K562 (cell line): ENCODE results near the gene GOLPH3. TPM values are rescaled to one million over a fixed set of nuclear protein-coding genes. Genes with fewer than 3 reads are reported as not detected.

Experiments used
- ATAC-seq: fragments of 200-7000 bp; cut with Tn5 transposase; 3 replicates; pipeline ENCODE4 v1.9.1; 2020; ENCODE audit warnings: moderate library complexity
- BruUV-seq: library from RNA; stranded (reverse); fragments of 400-500 nt; replicated peaks from 2 replicates; lab custom pipeline; 2021; lab: Mats Ljungman, UMichigan
- CTCF ChIA-PET: fragments of 300-600 bp; formaldehyde crosslinking; extraction: SDS; loops from one replicate; lab custom pipeline; 2021; ENCODE audit warnings: low intra/inter-chr PET ratio; lab: Yijun Ruan, JAX
- POLR2A ChIA-PET: fragments of 300-600, 350-650 bp; sonication (Branson Sonifier 250); formaldehyde crosslinking; extraction: SDS; loops from one replicate; lab custom pipeline; 2021; ENCODE audit warnings: antibody characterized with exemption, inconsistent platforms; lab: Yijun Ruan, JAX
- DNase-seq, 4 experiments: peaks; one replicate each; pipeline versions ENCODE4 v3.0.0 to v3.0.0-alpha.2; 2011 to 2018; ENCODE audit warnings: low spot score in 3 of 4, mixed read lengths in 3 of 4; ENCODE audit errors: extremely low read depth in 1 of 4
- FAIRE-seq: peaks from 2 replicates; lab custom pipeline; 2011; peaks lifted over from hg19 to GRCh38; lab: Jason Lieb, UNC
- H2AFZ ChIP-seq: 2 replicates; pipeline ENCODE4 v1.6.0; 2011; ENCODE audit warnings: low read depth, low read length, control low read depth, inconsistent platforms
- H3K27ac ChIP-seq: fragments of 200-600 bp; 3 replicates; pipeline ENCODE4 v1.8.0; 2011; ENCODE audit warnings: low read depth, mild to moderate bottlenecking, control low read depth, inconsistent platforms, low read length, moderate library complexity, mixed read lengths; ENCODE audit errors: extremely low read depth
- H3K27me3 ChIP-seq, 2 experiments: fragments of 300-600 bp in 1 of 2; 2 replicates in 1 of 2; 3 replicates in 1 of 2; pipeline versions ENCODE4 v1.6.0 to v1.8.0; 2011; ENCODE audit warnings: inconsistent platforms in 2 of 2, low read length in 2 of 2, mild to moderate bottlenecking in 1 of 2, mixed read lengths in 1 of 2, moderate library complexity in 1 of 2; ENCODE audit not compliant: control insufficient read depth in 2 of 2, insufficient read depth in 2 of 2
- H3K36me3 ChIP-seq: fragments of 300-600 bp; 3 replicates; pipeline ENCODE4 v1.8.0; 2011; ENCODE audit warnings: mild to moderate bottlenecking, low read length, inconsistent platforms; ENCODE audit not compliant: control insufficient read depth, insufficient read depth
- H3K4me1 ChIP-seq, 2 experiments: fragments of 200-600 bp in 1 of 2; replicated peaks in 1 of 2; 2 replicates in 1 of 2; 3 replicates in 1 of 2; pipeline versions ENCODE4 v1.5.1 to v1.8.0; 2011; ENCODE audit warnings: inconsistent platforms in 2 of 2, low read length in 2 of 2, mild to moderate bottlenecking in 1 of 2, mixed read lengths in 1 of 2, moderate library complexity in 1 of 2; ENCODE audit not compliant: control insufficient read depth in 2 of 2, insufficient read depth in 2 of 2
- H3K4me2 ChIP-seq: 2 replicates; pipeline ENCODE4 v1.6.1; 2011; ENCODE audit warnings: low read length, control low read depth, inconsistent platforms, mixed read lengths; ENCODE audit not compliant: insufficient read depth
- H3K4me3 ChIP-seq: fragments of 200-600 bp; sonication (generic), shearing (Covaris generic); 2 replicates; pipeline ENCODE4 v1.5.1; 2016; ENCODE audit warnings: control low read depth, inconsistent platforms
- H3K79me2 ChIP-seq: fragments of 200-600 bp; 3 replicates; pipeline ENCODE4 v1.8.0; 2011; ENCODE audit warnings: low read length, inconsistent platforms; ENCODE audit not compliant: control insufficient read depth, insufficient read depth
- H3K9ac ChIP-seq, 2 experiments: 2 replicates each; pipeline versions ENCODE4 v1.6.0 to v1.6.1; 2011; ENCODE audit warnings: low read depth in 2 of 2, low read length in 2 of 2, control low read depth in 1 of 2, inconsistent platforms in 1 of 2, mild to moderate bottlenecking in 1 of 2, mixed read lengths in 1 of 2; ENCODE audit not compliant: insufficient read depth in 1 of 2
- H3K9me1 ChIP-seq: one replicate; pipeline ENCODE4 v1.6.0; 2011; ENCODE audit warnings: inconsistent platforms, mild to moderate bottlenecking, low read length, moderate library complexity; ENCODE audit not compliant: control insufficient read depth, insufficient read depth
- H3K9me3 ChIP-seq: replicated peaks from 2 replicates; pipeline ENCODE4 v1.5.1; 2011; ENCODE audit warnings: low read depth, low read length, inconsistent platforms; ENCODE audit not compliant: control insufficient read depth, insufficient read depth
- H4K20me1 ChIP-seq: replicated peaks from 2 replicates; pipeline ENCODE4 v1.6.1; 2011; ENCODE audit warnings: low read length, inconsistent platforms, mixed read lengths; ENCODE audit not compliant: control insufficient read depth, insufficient read depth
- EP300 ChIP-seq: IDR thresholded peaks from 2 replicates; pipeline ENCODE4 v1.6.1; 2012; ENCODE audit warnings: low read length, improper control_type of control experiment
- ESRRA ChIP-seq: fragments of 450-650 bp; IDR thresholded peaks from 2 replicates; pipeline ENCODE4 v1.6.1; 2014; ENCODE audit warnings: low read depth, mild to moderate bottlenecking, moderate library complexity, borderline replicate concordance
- MTA1 ChIP-seq: fragments of 450-650 bp; IDR thresholded peaks from 2 replicates; pipeline ENCODE4 v1.6.1; 2017; ENCODE audit warnings: borderline replicate concordance
- NFE2L1 ChIP-seq: fragments of 450-650 bp; IDR thresholded peaks from 2 replicates; pipeline ENCODE4 v1.6.1; 2016; ENCODE audit warnings: missing genetic modification characterization, low read depth, mild to moderate bottlenecking, missing compliant biosample characterization, moderate library complexity, borderline replicate concordance
- ZMIZ1 ChIP-seq, 2 experiments: fragments of 150-350 bp in 1 of 2; IDR thresholded peaks; 2 replicates each; pipeline ENCODE4 v1.6.1; 2012 to 2016; ENCODE audit warnings: low read depth in 2 of 2, low read length in 2 of 2, mild to moderate bottlenecking in 1 of 2, moderate library complexity in 1 of 2
- ZNF778 ChIP-seq: fragments of 450-650 bp; formaldehyde crosslinking; IDR thresholded peaks from 2 replicates; pipeline ENCODE4 v1.4.0; 2020; ENCODE audit warnings: mild to moderate bottlenecking, moderate library complexity
- WGBS: fragments of 100-300 bp; shearing (Covaris generic); methylation state at CpG from one replicate; pipeline ENCODE4 v1.1.6; 2016; ENCODE audit warnings: low coverage, mixed read lengths; ENCODE audit not compliant: insufficient coverage; ENCODE audit errors: missing lambda C conversion rate; 5-methylcytosine and 5-hydroxymethylcytosine counted together
- in situ Hi-C: fragments of 300-500 bp; cut with MboI; formaldehyde crosslinking; loops from 4 replicates; pipeline ENCODE4 v1.15.0; 2018; ENCODE audit warnings: inconsistent platforms, mixed read lengths
- intact Hi-C: fragments of 100-400 bp; cut with micrococcal nuclease; formaldehyde crosslinking; loops from 2 replicates; pipeline ENCODE4 v1.14.2; 2022
- polyA plus RNA-seq, 8 experiments: library from polyadenylated mRNA; depleted of rRNA in 4 of 8; stranded (reverse) in 5 of 8; unstranded in 3 of 8; fragments of >200 nt; fragmentation: Nextera tagmentation in 2 of 8; fragmentation: Illumina TruSeq in 1 of 8; extraction: Ambion mirVana in 2 of 8; extraction: Trizol in 1 of 8; gene quantifications; 2 replicates each; pipeline versions ENCODE4 v1.2.1 to v1.2.3, GENCODE V29; 2011 to 2014; ENCODE audit warnings: inconsistent platforms in 1 of 8, missing spikeins in 1 of 8
- total RNA-seq, 7 experiments: library from RNA; depleted of rRNA in 6 of 7; stranded (reverse); fragments of >200 nt in 6 of 7; fragmentation: Illumina TruSeq in 2 of 7; extraction: Trizol in 2 of 7; gene quantifications; 2 replicates each; pipeline versions ENCODE4 v1.2.1 to v1.2.3, GENCODE V29; 2011 to 2021; ENCODE audit warnings: low replicate concordance in 1 of 7
- TF ChIP-seq, protein P1 (sequence below), 2 experiments: fragments of 450-650 bp in 1 of 2; sonication (generic) in 1 of 2; formaldehyde crosslinking in 1 of 2; IDR thresholded peaks in 1 of 2; conservative IDR thresholded peaks in 1 of 2; 2 replicates each; pipeline versions ENCODE4 v1.6.1 to v1.8.1; 2016 to 2023; ENCODE audit warnings: mild to moderate bottlenecking in 2 of 2, moderate library complexity in 2 of 2, inconsistent platforms in 1 of 2, missing genetic modification reagents in 1 of 2

The GOLPH3 gene
- total and polyA plus RNA-seq, 9 of the 15 experiments (the other 6 are each of a cell fraction or from before 2014, with no cell fraction given) = 18.8 to 94.6 (median 55.1) TPM

DNA sequence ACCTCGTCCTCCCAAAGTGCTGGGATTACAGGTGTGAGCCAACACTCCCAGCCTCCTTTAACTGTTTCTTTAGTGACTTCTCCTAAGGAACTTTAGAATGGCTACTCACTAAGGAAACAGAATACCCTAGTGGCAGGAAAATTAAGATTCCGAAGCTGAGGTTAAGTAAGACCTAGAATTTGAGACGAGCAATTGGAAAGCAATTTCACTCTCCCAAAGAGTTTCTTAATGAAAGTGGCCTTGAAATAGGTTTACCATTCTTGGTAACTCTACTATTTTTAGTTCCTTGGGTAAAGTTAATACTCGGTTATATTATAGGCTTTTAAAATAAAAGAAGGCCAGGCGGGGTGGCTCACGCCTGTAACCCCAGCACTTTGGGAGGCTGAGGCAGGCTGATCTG lies 22.9 kb upstream of the GOLPH3 start:
- intact Hi-C loops (no loop called here), in situ Hi-C loops (no loop called here)
- H3K27me3 ChIP-seq = peaks cover 3 to 5% of the 10 kb centered on the region in 2 experiments; a peak in 2 of 5 replicates
- ChIA-PET POLR2A (interaction anchor here (0.6 to 1.8 kb wide), 4 partner anchors 20 to 409 kb away, joined by 3 to 6 read pairs (median 4); partner anchors contain the start of gene GOLPH3), CTCF (interaction anchor here (0.6 kb wide), 1 partner anchor 120 kb away, joined by 3 read pairs; no protein-coding TSS in a partner anchor)
- no peaks in the 10 kb centered on the region for H4K20me1 ChIP-seq
- no peak overlapping the region for H3K9ac ChIP-seq
- ATAC-seq = no peak
- 29% methylated on average over 6 of the region's 6 CpGs for WGBS
- H3K27ac ChIP-seq = no peak overlapping the region
- H3K36me3 ChIP-seq = no peaks in the 10 kb centered on the region
- H2AFZ ChIP-seq = no peak overlapping the region
- no peaks in the 10 kb centered on the region for H3K9me3 ChIP-seq
- no peak for DNase-seq
- TF ChIP-seq ESRRA (no peak), MTA1 (no peak), NFE2L1 (no peak), ZMIZ1 (IDR thresholded peaks at IDR 0.05; ENCODE audit: low read depth in 2 of 2, low read length in 2 of 2) (no peak), EP300 (no peak), ZNF778 (CRISPR knock-in tag) (no peak)
- TF ChIP-seq, protein P1, sequence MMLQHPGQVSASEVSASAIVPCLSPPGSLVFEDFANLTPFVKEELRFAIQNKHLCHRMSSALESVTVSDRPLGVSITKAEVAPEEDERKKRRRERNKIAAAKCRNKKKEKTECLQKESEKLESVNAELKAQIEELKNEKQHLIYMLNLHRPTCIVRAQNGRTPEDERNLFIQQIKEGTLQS (IDR thresholded peaks at IDR 0.05) = no peak
- TF ChIP-seq, protein P1 (CRISPR knock-in tag; conservative IDR thresholded peaks at IDR 0.05) = no peak
- no peaks in the 10 kb centered on the region for H3K79me2 ChIP-seq
- no peak overlapping the region for H3K4me3 ChIP-seq
- H3K4me1 ChIP-seq = peaks cover 5 to 8% of the 10 kb centered on the region in 2 experiments; a peak in 2 of 5 replicates
- no TSS peak for BruUV-seq
- no peak overlapping the region for H3K4me2 ChIP-seq
- FAIRE-seq = no peak
- no peaks in the 10 kb centered on the region for H3K9me1 ChIP-seq
